ENCODE measurements around the gene GOLGA1.
"Not testable (repeated sequence)": the region's sequence is repeated elsewhere in the genome, so short reads cannot be mapped to it uniquely, and the experiment has no call there.

The GOLGA1 gene

GRCh38 chr9:124855944-124856765 is 84.7 kb downstream of the GOLGA1 start:
- DNase-seq: no peak

- no peak for DNase-seq
Measured at GRCh38 chr9:124855566-124855943, 85.3 kb downstream of the GOLGA1 start.

- no peak for DNase-seq
Measured at GRCh38 chr9:124854822-124855221, 86.1 kb downstream of the GOLGA1 start.

GRCh38 chr9:124854161-124854560 is 86.7 kb downstream of the GOLGA1 start:
- DNase-seq: no peak

- DNase-seq: no peak
Measured at GRCh38 chr9:124853605-124854143, 87.2 kb downstream of the GOLGA1 start.

GRCh38 chr9:124852829-124853531 is 87.9 kb downstream of the GOLGA1 start, which contains the start of gene WDR38:
WDR38 (plus strand) TSS chr9:124853460; CDS start chr9:124853532, 72 bp downstream.
- peak; percentile 76 for DNase-seq

GRCh38 chr9:124852121-124852828 is 88.6 kb downstream of the GOLGA1 start:
- no peak for DNase-seq

- peak; percentile 20 for DNase-seq
Measured at GRCh38 chr9:124849801-124850200, 91.1 kb downstream of the GOLGA1 start.

- DNase-seq: no peak
Measured at GRCh38 chr9:124846969-124847368, 93.9 kb downstream of the GOLGA1 start.

- not testable (repeated sequence) for DNase-seq
Measured at GRCh38 chr9:124846467-124846866, 94.4 kb downstream of the GOLGA1 start.

- DNase-seq: no peak
Measured at GRCh38 chr9:124844291-124844690, 96.6 kb downstream of the GOLGA1 start.

- no peak for DNase-seq
Measured at GRCh38 chr9:124843456-124844034, 97.3 kb downstream of the GOLGA1 start.

GRCh38 chr9:124841075-124841821 is 99.6 kb downstream of the GOLGA1 start:
- no peak for DNase-seq

GRCh38 chr9:124840300-124840833 is 100.5 kb downstream of the GOLGA1 start:
- DNase-seq: no peak

GRCh38 chr9:124839612-124840299 is 101.1 kb downstream of the GOLGA1 start:
- no peak for DNase-seq

GRCh38 chr9:124838567-124839275 is 102.2 kb downstream of the GOLGA1 start:
- not testable (repeated sequence) for DNase-seq

GRCh38 chr9:124838132-124838531 is 102.8 kb downstream of the GOLGA1 start:
- not testable (repeated sequence) for DNase-seq

- peak; percentile 54 for DNase-seq
Measured at GRCh38 chr9:124835026-124835557, 105.8 kb downstream of the GOLGA1 start.

GRCh38 chr9:124834591-124834990 is 106.3 kb downstream of the GOLGA1 start:
- DNase-seq: no peak

All from T1000 (cell line).